Measurements from ENCODE around the gene CIB2.

The CIB2 gene

DNA sequence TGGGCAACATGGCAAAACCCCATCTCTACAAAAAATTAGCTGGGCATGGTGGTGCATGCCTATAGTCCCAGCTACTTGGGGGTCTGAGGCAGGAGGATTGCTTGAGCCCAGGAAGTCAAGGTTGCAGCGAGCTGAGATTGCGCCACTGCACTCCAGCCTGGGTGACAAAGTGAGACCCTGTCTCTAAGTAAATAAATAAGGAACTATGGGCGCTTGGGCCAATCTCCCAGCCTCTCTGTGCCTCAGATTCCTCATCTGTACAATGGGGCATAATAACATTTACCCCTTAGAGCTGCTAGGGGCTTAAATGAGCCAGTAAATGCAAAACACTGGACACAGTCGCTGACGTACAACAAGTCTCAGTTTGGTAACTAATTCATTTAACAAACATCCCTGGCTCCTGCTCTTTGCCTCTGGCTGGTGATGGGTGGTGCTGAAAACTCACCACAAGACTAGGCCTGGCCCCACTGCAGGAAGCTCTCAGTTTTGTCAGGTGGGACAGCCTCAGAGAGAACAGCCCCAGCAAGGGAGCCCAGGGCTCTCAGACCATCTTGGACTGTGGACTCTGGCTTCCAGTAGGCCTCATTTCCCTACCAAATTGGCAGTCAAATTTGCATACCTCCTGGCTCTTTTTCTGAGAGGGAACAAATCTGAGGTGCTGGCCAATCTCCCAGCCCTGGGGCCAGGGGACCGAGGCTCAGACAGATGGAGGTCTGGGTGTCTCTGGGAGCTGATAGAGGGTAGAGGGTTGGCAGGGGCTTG is 47.4 kb downstream of the CIB2 start:
- no peak for DNase-seq (ENCODE audit: low read depth)

DNA sequence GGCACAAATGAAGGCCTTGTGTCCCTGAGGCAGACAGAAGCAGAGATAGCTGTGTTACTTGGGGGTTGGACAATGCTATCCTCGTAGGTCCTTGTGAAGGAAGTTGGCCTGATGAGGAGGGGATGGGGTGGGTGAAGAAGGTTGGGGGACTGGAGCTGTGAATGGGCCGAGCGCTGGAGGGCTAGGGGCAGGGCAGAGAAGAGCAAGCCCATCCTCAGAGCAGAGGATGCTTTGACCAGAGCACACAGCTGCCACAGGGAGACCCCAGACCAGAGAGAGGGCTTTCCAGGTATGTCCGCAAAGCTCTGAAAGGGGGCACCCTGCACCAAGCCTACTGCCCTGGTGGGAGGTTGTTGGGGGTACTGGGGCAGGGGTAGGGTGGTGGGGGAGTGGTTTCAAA is 48.1 kb downstream of the CIB2 start:
- no peak for DNase-seq (ENCODE audit: low read depth)

DNA sequence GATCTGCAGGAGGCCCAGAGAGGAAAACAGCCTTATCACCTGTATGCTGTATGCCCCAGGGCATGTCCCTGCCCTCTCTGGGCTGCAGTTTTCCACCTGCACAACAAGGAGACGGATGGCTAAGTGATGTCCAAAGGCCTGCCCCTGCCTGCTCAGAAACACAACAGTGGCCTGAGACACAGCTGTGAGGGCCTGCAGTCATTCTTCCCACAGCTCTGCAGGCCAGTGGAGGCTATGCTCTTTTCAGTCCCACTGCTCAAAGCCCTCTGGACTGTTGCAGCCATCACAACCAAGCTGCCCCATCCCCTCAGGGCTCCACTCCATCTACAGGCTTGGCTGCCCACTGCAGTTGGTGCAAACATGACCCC is 48.5 kb downstream of the CIB2 start:
- no peak for DNase-seq (ENCODE audit: low read depth)

DNA sequence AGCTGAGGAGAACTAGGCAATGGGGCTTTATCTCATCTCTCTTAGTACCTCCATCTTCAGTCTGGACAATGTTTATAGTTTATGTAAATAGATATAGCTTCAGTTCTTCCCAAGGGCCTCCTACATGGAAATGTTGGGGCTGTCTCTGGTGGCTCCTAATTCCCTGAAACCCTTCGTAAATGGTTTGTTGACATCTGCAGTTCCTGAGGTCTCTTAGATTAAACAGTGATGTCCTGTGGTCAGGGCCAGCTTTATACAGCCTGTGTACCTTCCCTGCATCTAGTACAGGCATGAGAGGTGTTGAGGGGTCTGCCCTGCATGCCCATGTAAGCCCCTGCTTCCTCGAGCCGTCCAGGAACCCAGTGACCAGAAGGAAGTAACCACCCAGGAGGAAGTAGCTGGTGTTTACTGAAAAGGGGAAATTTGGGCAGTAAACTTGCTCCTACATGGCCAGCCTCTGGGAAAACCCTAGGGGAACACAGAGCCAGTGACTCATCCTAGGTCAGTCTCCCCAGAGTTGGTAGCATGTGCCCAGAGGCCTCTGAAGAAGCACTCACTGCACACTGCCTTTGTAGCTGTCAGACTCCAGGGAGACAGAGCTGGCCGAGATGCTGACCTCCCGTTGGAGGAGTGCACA is 49.0 kb downstream of the CIB2 start:
- DNase-seq (ENCODE audit: low read depth): no peak

DNA sequence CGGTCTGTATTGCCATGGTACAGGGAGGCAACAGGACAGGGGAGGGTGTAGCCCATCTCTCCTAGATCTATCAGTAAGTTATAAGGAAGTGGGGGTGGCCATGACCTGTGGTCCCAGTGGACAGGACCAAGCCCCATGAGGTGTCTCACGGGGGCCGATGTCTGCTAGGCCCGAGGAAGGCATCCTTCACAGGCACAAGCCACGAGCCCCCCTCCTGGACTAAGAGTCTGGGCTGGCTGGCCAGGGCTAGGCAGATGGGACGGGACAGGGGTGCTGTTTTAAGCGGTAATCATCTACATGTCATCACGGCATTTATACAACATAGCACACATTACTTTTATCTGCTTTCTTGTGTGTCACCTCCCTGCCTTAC is 51.2 kb downstream of the CIB2 start:
- DNase-seq (ENCODE audit: low read depth): no peak

DNA sequence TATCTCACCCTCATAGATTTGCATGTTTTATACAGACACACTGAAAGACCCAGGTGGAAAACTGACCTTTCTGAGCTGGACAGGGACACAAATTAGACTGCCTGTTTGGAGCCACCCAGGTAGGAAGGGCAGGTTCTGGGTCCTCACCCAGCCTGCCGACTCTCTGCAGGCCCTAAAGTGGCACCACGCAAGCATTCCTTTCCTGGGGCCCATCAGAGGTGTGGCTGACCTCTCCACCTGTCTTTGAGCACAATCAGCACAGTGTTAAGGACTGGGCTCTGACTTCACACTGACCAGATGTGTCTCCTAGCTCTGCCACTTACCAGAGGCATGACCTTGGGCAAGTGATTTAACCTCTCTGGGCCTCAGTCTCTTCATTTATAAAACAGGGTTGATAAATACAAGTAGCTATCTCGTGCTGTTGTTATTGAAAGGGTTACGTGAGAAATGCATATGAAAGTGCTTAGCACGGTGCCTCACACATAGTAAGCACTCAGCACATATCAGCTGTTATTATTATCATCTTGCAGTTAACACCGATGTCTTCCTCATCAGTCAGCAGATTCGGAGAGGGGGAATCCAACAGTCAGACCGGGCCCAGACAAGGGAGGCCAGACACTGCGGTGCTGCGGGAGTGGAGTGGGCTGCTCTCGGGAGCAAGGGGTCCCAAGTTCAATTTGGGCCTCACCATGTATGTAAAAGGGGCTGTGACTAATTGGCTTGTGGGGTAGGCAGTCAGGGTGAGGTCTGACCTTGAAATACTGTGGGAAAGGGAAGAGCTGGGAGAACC is 51.8 kb downstream of the CIB2 start:
- DNase-seq (ENCODE audit: low read depth): no peak

DNA sequence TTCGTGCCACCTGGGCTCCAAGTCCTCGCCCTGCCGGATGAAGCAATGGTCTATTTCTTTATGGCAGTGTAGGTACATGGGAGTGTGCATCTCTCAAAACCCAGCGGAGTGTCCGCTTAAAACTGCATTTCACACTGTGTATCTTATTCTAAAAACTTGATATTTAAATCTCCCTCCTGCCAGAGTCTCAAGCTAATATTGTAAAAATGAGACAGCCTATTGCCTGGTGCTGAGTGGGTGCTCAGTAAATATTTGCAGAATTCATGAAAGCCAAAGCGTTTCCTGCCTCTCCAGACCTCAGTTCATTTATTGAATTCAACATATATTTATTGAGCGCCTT is 53.4 kb downstream of the CIB2 start:
- DNase-seq (ENCODE audit: low read depth): no peak

DNA sequence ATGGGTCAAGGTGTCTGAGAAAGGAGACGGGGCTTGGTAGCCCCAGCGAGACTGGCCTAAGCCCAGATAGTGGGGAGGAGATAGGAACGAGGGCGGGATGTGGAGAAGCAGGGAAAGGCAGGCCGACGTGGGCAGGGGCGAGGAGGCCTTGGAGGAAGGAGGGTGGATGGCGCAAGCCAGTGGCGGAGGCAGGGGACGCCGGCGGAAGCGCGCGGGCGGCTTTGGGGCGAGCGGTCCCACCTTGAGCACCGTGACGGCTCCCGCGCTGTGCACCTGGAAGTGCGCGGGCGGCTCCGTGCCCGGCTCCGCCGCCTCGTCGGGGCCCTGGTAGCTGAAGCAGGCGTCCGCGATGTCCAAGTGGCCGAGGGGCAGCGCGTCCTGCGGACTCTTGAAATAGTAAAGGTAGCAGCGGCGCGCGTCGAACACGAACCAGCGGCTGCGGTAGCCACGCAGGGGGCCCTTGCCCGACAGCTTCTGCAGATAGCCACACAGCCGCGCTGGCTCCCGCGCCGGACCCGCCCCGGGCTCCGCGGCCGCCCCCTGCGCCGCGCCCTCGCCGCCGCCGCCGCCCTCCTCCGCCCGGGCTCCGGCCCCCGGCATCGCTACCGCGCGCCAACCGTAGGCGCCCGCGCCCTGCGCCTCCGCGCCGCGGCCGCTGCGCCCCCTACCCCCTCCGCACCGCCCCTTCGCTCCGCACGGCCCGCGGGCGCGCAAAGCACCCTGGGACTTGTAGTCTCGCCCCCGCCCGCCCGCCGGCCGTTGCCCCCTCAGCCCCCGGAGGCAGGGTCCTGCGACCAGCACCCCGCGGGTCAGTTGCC is 54.0 kb downstream of the CIB2 start, which contains the start of gene TBC1D2B:
Gene TBC1D2B, minus strand, starts transcription at position 659 of the 818 bp plus-strand sequence. Its CDS starts 59 bp downstream, at position 600.
- no peak for DNase-seq (ENCODE audit: low read depth)

DNA sequence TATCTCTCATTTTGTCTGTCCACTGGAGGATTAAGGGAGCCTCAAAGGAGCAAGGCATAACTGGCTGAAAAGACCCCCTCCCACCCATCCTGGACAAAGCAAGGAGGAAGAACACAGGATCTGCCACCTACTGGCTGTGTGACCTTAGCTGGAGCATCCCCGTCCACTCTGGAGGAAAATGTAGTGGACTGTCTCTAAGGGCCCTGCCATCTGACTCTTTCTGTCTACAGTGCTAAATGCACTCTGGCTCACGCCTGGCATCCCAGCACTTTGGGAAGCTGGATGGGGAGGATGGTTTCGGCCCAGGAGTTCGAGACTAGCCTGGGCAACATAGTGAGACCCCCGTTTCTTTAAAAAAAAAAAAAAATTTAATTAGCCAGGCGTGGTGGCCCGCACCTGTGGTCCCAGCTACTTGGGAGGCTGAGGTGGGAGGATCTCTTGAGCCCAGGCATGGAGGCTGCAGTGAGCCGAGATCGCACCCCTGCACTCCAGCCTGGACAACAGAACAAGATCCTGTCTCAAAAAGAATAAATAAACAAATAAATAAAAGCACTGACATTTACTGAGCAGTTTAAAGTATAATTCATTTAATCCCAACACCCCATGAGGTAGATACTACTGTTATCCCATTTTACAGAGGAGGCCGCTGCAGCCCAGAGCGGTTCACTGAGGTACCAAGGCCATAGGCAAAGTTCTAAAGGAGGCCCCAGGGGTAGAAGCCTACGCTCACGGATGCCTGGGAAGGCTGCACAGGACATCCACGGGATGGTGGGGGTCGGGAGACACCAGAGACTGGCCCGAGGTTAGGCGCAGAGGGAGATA is 54.8 kb downstream of the CIB2 start:
- no peak for DNase-seq (ENCODE audit: low read depth)

DNA sequence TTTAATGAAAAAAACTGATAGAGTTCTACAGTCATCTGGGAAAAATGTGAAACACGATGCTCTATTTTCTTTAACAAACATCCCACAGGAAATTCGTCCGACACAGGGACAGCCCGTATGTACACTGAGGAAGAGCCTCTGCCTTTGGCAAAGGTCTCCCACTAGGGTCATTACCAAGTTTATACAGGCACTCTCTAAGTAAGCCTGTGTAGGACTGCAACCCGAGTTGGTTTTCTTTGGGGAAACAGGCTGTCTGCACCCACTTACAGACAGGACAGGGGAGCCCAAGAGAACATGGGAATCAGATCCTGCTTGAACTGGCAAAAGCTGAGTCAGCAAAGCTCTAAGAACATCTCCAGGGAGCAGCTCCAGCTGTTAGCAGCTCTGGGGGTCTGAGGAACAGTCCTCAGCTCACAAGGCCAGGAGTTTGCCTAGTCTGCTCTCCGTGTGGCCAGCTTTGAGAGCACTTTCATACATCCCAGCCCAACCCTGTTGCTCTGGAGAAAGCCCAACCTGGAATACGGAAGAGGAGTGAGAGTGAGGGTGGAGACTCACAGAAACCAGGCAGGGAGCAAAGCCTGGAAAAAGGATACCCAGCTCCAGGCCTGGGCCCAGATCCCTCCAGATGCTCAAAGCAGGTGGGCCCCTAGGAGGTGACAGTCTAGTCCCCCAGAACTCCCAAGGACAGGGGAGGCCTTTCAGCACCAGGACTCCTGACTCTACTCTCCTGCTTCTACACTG is 55.6 kb downstream of the CIB2 start:
- DNase-seq (ENCODE audit: low read depth): peak; percentile 80

DNA sequence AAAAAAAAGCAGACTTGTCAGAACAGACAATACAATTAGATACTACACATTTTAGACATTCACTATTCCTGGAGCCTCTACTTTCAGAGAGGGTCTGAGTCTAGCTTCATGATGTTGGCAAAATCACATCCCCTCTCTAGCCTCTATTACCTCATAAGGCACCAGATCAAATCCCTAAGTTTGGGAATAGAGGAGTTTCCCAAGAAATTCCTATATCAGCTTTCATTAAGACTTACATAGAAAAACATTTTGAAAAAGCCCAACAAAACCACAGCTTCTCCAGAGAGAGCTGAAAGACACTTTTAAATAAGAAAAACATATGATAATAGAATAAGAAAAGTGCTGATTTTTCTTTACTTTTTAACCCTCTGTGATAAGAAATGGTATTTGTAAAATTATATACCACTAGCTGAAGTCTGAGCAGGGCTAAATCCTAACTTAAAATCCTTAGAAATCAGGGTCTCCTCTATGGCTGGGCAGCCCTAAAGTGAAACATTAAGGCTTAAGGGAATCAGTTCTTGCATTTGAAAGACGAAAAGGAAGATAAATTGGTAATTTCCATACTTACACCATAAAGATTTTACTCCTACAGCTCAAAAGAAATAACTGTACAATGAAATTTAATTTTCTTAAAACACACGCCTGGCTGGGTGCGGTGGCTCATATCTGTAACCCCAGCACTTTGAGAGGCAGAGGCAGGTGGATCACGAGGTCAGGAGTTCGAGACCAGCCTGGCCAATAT is 58.0 kb downstream of the CIB2 start:
- DNase-seq (ENCODE audit: low read depth): no peak

DNA sequence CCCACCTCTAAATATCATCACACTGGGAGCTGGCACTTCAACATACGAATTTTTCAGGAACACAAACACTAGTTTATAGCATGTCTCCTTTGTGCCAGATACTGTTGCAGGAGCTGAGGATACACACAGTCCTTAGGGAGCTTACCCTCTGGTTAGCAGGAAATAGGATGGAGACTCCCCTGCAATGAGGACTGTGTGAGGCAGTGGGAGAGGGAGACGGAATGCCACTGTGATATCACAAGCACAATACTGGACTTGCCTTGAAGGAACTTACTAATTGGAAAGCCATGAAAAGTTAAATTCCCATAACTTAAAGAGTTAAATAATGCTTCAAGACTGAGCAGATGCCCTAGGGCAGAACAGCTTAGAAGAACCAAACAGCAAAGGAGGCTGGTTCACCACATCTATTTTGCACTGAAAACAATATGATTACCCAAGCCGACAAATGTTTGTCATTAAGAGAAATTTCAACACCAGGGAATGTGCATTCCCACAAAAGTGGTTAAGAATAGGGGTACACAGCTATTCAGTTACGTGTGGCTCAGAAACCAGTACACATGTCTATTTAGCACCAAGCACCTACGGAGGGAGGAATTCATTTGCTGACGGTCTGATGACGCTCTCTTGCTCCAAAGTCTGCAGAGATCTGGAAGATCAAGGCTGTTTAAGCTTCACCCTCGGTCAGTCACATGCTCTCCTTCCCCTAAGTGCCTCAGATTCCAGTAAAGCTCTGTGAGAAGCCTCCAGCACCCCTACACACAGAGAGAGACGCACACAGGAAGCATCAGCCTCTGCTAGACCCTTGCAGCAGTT is 59.0 kb downstream of the CIB2 start:
- peak; percentile 87 for DNase-seq (ENCODE audit: low read depth)

DNA sequence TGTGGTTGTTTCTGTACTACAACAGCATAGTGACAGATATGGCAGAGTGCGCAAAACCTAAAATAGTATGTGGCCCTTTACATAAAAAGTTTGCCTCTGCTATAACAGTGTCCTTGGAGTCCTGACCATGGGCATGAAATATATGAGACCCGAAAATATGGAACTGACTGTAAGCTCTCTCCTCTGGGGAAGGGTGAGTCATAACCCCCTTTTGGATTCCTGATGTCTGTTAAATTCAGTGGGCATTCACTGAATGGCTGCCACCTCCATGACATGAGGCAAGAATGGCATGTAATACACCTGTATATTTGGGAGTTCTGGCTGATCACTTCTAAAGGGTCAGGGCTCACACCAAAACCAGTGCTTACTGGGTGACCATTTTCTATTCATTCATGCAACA is 59.9 kb downstream of the CIB2 start:
- no peak for DNase-seq (ENCODE audit: low read depth)

DNA sequence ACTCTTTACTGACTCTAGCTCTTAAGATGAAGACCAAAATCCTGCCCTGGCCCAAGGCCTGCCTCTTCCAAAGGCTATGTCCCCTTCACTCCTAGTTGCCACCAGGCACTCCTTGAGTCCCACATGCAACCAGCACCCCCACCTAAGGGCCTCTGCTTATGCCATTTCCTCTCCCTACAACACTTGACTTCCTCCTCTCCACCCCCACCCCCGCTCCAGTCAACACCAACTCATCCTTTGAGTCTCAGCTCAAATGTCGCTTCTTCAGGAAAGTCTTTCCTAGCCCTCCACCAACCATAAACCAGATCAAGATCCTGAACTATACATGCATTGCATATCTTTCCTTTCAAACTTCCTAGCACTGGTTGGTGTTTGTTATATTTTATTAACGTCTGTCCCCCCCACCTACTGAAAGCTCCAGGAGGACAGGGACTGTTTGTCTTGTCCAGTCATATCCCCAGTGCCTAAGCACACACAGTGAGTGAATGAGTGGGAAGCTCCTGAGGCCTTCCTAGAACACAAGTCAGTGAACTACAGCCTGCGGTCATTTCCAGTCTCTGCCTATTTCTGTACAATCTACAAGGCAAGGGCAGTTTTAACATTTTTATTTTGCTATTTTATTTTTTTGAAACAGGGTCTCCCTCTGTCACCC is 61.1 kb downstream of the CIB2 start:
- DNase-seq (ENCODE audit: low read depth): no peak

DNA sequence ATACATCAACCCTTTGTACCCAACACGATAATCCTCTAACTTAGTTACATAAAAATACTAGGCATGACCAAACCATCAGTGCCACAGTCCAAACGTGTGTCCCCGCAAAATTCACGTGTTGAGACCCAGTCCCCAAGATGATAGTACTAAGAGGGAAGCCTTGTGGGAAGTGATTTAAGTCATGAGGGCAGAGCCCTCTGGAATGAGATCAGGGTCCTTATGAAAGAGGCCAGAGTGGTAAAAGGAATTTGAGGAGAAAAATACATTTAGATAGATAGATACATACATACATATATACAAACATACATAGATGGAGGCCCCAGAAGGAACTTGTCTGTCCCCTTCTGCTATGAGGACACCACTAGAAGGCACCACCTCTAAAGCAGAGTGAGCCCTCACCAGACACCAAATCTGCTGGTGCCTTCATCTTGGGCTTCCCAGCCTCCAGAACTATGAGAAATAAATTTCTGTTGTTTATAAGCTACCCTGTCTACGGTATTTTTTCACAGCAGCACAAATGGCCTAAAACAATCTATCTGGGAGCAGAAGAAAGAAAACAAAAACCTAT is 61.7 kb downstream of the CIB2 start:
- no peak for DNase-seq (ENCODE audit: low read depth)

DNA sequence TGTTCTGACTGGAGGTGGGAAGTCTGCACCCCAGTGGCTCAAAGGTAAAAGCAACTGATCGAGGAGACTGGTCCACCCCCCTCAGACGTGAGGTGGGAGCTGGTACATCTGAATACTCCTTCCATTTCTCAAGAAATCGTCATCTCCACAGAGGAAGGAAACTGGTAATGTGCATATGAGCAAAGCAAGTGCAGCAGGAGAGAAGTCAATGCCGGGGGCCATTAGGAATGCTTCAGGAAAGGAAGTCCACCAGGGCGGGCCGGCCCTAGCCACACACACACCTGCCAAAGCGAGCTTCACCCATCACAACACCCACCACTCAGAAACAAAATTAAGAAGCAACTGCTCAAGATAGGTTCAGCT is 62.2 kb downstream of the CIB2 start:
- no peak for DNase-seq (ENCODE audit: low read depth)

DNA sequence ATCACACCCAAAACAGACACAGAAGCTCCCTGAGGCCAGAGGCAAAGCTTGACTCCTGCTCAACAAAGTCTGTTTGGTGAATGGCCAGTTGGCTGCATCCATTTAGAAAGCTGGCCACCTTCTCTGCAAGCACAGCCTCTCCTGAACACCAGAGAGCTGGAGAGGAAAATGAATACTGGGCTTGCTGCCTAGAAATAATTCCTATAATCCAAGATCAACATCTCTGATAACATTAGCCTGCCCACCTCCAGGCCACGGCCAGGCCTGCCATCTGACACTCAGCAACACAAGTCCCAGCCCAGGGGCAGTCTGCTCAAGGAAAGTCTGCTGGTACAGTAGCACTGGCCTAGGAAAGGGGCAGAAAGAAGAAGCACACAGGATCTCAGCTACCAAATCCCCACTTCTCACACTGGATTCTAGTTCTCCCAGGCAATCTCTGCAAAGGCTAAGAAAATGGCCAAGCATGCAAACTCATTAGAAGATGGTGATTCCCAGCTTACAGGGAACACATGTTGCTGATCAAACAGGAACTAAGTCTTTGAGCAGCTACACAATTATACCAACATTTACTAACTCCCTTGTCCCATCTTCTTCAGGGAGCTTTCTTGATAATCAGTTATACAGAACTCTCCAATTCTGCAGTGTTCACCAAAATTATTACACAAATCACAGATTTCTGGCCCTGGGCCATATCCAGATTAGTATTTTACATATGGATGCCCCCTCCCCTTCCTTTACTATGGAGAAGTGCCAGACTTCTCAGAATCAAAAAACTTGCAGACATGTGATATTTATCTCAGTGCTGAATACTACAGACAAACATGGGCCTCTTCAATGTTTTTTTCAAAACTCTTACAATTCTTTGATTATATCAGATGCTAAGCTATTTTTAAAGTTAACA is 63.7 kb downstream of the CIB2 start:
- DNase-seq (ENCODE audit: low read depth): no peak

Data from GM04504 (cell line).